GM13976 (cell line): Measurements from ENCODE around the gene NFATC2IP.
"Not testable (repeated sequence)": the region's sequence is repeated elsewhere in the genome, so short reads cannot be mapped to it uniquely, and the experiment has no call there.

Experiments used
- DNase-seq: peaks from one replicate; pipeline ENCODE4 v3.0.0; 2012; ENCODE audit warnings: low spot score
- CTCF ChIP-seq: IDR thresholded peaks from 2 replicates; pipeline ENCODE4 v1.5.1; 2012; ENCODE audit warnings: borderline replicate concordance, mild to moderate bottlenecking; ENCODE audit not compliant: insufficient read depth; ENCODE audit errors: extremely low read depth, missing control alignments, control extremely low read depth
- in situ Hi-C: fragments of 300-500 bp; cut with MboI; formaldehyde crosslinking; loops from one replicate; pipeline ENCODE4 v1.12.0; 2022; ENCODE audit warnings: low sequenced_read_pairs, mixed read lengths, inconsistent platforms; ENCODE audit not compliant: unreplicated experiment

Gene NFATC2IP

GRCh38 chr16:28964496-28964895 lies 13.8 kb downstream of the NFATC2IP start:
- in situ Hi-C loops = no loop called here
- TF ChIP-seq CTCF = no peak
- DNase-seq = no peak

- TF ChIP-seq CTCF = no peak
- no peak for DNase-seq
- in situ Hi-C loops = no loop called here
Measured at GRCh38 chr16:28967156-28967555, 16.4 kb downstream of the NFATC2IP start.

DNA sequence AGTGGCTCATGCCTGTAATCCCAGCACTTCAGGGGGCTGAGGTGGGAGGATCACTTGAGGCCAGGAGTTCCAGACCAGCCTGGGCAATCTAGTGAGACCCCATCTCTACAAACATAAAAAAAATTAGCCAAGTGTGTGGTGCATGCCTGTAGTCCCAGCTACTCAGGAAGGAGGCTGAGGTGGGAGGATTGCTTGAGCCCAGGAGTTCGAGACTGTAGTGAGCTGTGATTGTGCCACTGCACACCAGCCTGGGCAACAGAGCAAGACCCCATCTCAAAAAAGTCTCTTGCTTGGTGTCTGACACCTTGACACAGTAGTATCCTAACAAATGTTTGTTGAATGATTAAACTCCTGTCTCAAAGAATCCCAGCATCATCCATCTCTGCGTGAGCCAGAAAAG lies 19.0 kb downstream of the NFATC2IP start:
- DNase-seq, in situ Hi-C loops: not testable (repeated sequence)

GRCh38 chr16:28974007-28974436 lies 23.3 kb downstream of the NFATC2IP start:
- DNase-seq = no peak
- peak; percentile 54 for TF ChIP-seq CTCF
- in situ Hi-C loops = no loop called here

GRCh38 chr16:28974437-28975157 lies 23.9 kb downstream of the NFATC2IP start, which contains the start of gene SPNS1:
Gene SPNS1, plus strand, starts transcription at chr16:28974778. Its CDS starts 374 bp downstream, at chr16:28975152.
- peak; percentile 99 for DNase-seq
- no peak for TF ChIP-seq CTCF
- in situ Hi-C loops = no loop called here

DNA sequence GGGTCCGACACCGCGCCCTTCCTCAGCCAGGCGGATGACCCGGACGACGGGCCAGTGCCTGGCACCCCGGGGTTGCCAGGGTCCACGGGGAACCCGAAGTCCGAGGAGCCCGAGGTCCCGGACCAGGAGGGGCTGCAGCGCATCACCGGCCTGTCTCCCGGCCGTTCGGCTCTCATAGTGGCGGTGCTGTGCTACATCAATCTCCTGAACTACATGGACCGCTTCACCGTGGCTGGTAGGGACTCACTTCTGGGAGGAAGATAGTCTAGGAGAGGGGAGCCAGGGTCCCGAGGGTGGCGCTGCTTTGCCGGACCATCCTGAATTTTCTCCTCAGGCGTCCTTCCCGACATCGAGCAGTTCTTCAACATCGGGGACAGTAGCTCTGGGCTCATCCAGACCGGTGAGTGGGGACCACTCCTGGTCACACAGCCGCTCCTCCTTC lies 24.4 kb downstream of the NFATC2IP start:
- in situ Hi-C loops = no loop called here
- DNase-seq = no peak
- no peak for TF ChIP-seq CTCF
